SK-N-SH (cell line): ENCODE data around the gene UGT1A10. TPM values are rescaled to one million over a fixed set of nuclear protein-coding genes. Genes with fewer than 3 reads are reported as not detected.

ENCODE experiments used
- CTCF ChIA-PET: fragments of 300-600, 350-600 bp; formaldehyde crosslinking; extraction: SDS; loops from one replicate; lab custom pipeline; 2021; lab: Yijun Ruan, JAX
- POLR2A ChIA-PET: fragments of 350-600 bp; sonication (Branson Sonifier 250); formaldehyde crosslinking; extraction: SDS; loops from one replicate; lab custom pipeline; 2020; ENCODE audit warnings: antibody characterized with exemption, inconsistent platforms; lab: Yijun Ruan, JAX
- DNase-seq: peaks from one replicate; pipeline ENCODE4 v3.0.0; 2012
- H2AFZ ChIP-seq: fragments of 200-600 bp; sonication (generic); 2 replicates; pipeline ENCODE4 v1.8.1; 2016; ENCODE audit warnings: antibody characterized with exemption, mild to moderate bottlenecking, low read depth
- H3F3A ChIP-seq: fragments of 200-600 bp; sonication (generic); replicated peaks from 2 replicates; pipeline ENCODE3; 2016; ENCODE audit warnings: antibody characterized with exemption, mild to moderate bottlenecking; ENCODE audit not compliant: insufficient read depth
- H3K27ac ChIP-seq, 2 experiments: fragments of 200-500 bp in 1 of 2; fragments of 200-600 bp in 1 of 2; sonication (Bioruptor generic) in 1 of 2; sonication (generic), shearing (Covaris generic) in 1 of 2; 2 replicates each; pipeline versions ENCODE4 v1.5.1 to v1.6.1; 2014 to 2016; ENCODE audit warnings: low read depth in 2 of 2, inconsistent platforms in 1 of 2, low read length in 1 of 2, mild to moderate bottlenecking in 1 of 2, mixed read lengths in 1 of 2
- H3K27me3 ChIP-seq: fragments of 200-600 bp; sonication (generic), shearing (Covaris generic); 2 replicates; pipeline ENCODE4 v1.6.1; 2016; ENCODE audit warnings: mixed run types; ENCODE audit not compliant: insufficient read depth
- H3K36me3 ChIP-seq, 2 experiments: fragments of 200-500 bp in 1 of 2; fragments of 200-600 bp in 1 of 2; sonication (Bioruptor generic) in 1 of 2; sonication (generic) in 1 of 2; replicated peaks in 1 of 2; 2 replicates each; pipeline versions ENCODE3 to v1.5.1; 2014 to 2016; ENCODE audit warnings: low read length in 1 of 2, mild to moderate bottlenecking in 1 of 2; ENCODE audit not compliant: insufficient read depth in 2 of 2, control insufficient read depth in 1 of 2
- H3K4me1 ChIP-seq, 2 experiments: fragments of 200-500 bp in 1 of 2; fragments of 200-600 bp in 1 of 2; sonication (Bioruptor generic) in 1 of 2; sonication (generic), shearing (Covaris generic) in 1 of 2; 2 replicates each; pipeline versions ENCODE4 v1.5.1 to v1.6.1; 2014 to 2016; ENCODE audit warnings: low read depth in 1 of 2, low read length in 1 of 2, mixed run types in 1 of 2; ENCODE audit not compliant: insufficient read depth in 2 of 2, control insufficient read depth in 1 of 2
- H3K4me2 ChIP-seq: fragments of 200-600 bp; sonication (generic), shearing (Covaris generic); 2 replicates; pipeline ENCODE4 v1.6.1; 2017; ENCODE audit warnings: mixed run types
- H3K4me3 ChIP-seq, 2 experiments: fragments of 200-500 bp in 1 of 2; fragments of 200-600 bp in 1 of 2; sonication (Bioruptor generic) in 1 of 2; sonication (generic), shearing (Covaris generic) in 1 of 2; 2 replicates each; pipeline versions ENCODE4 v1.5.1 to v1.8.1; 2014 to 2016; ENCODE audit warnings: low read depth in 2 of 2, inconsistent platforms in 1 of 2, low read length in 1 of 2, mild to moderate bottlenecking in 1 of 2, mixed read lengths in 1 of 2, moderate library complexity in 1 of 2
- H3K79me2 ChIP-seq: fragments of 200-600 bp; sonication (generic); 2 replicates; pipeline ENCODE4 v1.8.1; 2017; ENCODE audit warnings: mild to moderate bottlenecking; ENCODE audit not compliant: insufficient read depth
- H3K9ac ChIP-seq: fragments of 200-600 bp; sonication (generic); 2 replicates; pipeline ENCODE4 v1.6.1; 2017; ENCODE audit warnings: mixed run types
- H3K9me2 ChIP-seq: fragments of 200-600 bp; sonication (generic); 2 replicates; pipeline ENCODE4 v1.6.1; 2017; ENCODE audit warnings: mixed run types
- H3K9me3 ChIP-seq: fragments of 200-600 bp; sonication (generic); 2 replicates; pipeline ENCODE4 v1.6.1; 2017; ENCODE audit warnings: mixed run types, mild to moderate bottlenecking, moderate library complexity
- H4K20me1 ChIP-seq: fragments of 200-600 bp; sonication (generic); 2 replicates; pipeline ENCODE4 v1.6.1; 2017; ENCODE audit warnings: mild to moderate bottlenecking, mixed run types; ENCODE audit not compliant: insufficient read depth
- CHD2 ChIP-seq: fragments of 150-350 bp; IDR thresholded peaks from 2 replicates; pipeline ENCODE4 v1.6.1; 2018; ENCODE audit warnings: low read length; ENCODE audit not compliant: partially characterized antibody
- ELF1 ChIP-seq: IDR thresholded peaks from 2 replicates; pipeline ENCODE4 v1.4.0; 2012
- FOSL2 ChIP-seq: IDR thresholded peaks from 2 replicates; pipeline ENCODE4 v1.4.0; 2012; ENCODE audit warnings: low read depth, mild to moderate bottlenecking, moderate library complexity, borderline replicate concordance
- FOXJ3 ChIP-seq: sonication (generic); formaldehyde crosslinking; IDR thresholded peaks from 2 replicates; pipeline ENCODE4 v1.5.1; 2020; ENCODE audit warnings: mild to moderate bottlenecking, missing genetic modification reagents
- FOXM1 ChIP-seq: IDR thresholded peaks from 2 replicates; pipeline ENCODE4 v1.4.0; 2012; ENCODE audit warnings: low read depth, mild to moderate bottlenecking
- GABPA ChIP-seq: IDR thresholded peaks from 2 replicates; pipeline ENCODE4 v1.4.0; 2012; ENCODE audit warnings: low read depth, mild to moderate bottlenecking
- MEF2A ChIP-seq: IDR thresholded peaks from 2 replicates; pipeline ENCODE4 v1.4.0; 2012; ENCODE audit warnings: low read depth, borderline replicate concordance
- MXI1 ChIP-seq: IDR thresholded peaks from 2 replicates; pipeline ENCODE4 v1.6.1; 2012; ENCODE audit warnings: mild to moderate bottlenecking, low read depth, low read length, improper control_type of control experiment
- NRF1 ChIP-seq: IDR thresholded peaks from 2 replicates; pipeline ENCODE4 v1.6.1; 2012; ENCODE audit warnings: low read depth, mild to moderate bottlenecking, low read length
- RXRA ChIP-seq: IDR thresholded peaks from 2 replicates; pipeline ENCODE4 v1.4.0; 2012; ENCODE audit warnings: low read depth, mild to moderate bottlenecking, borderline replicate concordance
- SMC3 ChIP-seq: IDR thresholded peaks from 2 replicates; pipeline ENCODE4 v1.6.1; 2012; ENCODE audit warnings: low read depth, low read length, improper control_type of control experiment
- TCF12 ChIP-seq: IDR thresholded peaks from 2 replicates; pipeline ENCODE4 v1.4.0; 2012
- TEAD4 ChIP-seq: IDR thresholded peaks from 2 replicates; pipeline ENCODE4 v1.4.0; 2012; ENCODE audit warnings: mild to moderate bottlenecking, borderline replicate concordance; ENCODE audit not compliant: insufficient read depth
- YY1 ChIP-seq: IDR thresholded peaks from 2 replicates; pipeline ENCODE4 v1.4.0; 2012; ENCODE audit warnings: low read depth, mild to moderate bottlenecking
- WGBS: methylation state at CpG from one replicate; pipeline ENCODE4 v1.1.6; 2017; ENCODE audit warnings: low lambda C conversion rate; 5-methylcytosine and 5-hydroxymethylcytosine counted together
- polyA plus RNA-seq, 3 experiments: library from polyadenylated mRNA; depleted of rRNA; stranded (reverse); fragments of >200 nt; gene quantifications; 2 replicates each; pipeline ENCODE4 v1.2.3, GENCODE V29; 2012
- TF ChIP-seq, protein P1 (sequence below): IDR thresholded peaks from 2 replicates; pipeline ENCODE4 v1.4.0; 2012; ENCODE audit warnings: low read depth, borderline replicate concordance
- TF ChIP-seq, protein P2 (sequence below): IDR thresholded peaks from 2 replicates; pipeline ENCODE4 v1.6.1; 2012; ENCODE audit warnings: mild to moderate bottlenecking, low read depth, low read length, moderate library complexity
- TF ChIP-seq, protein P3 (sequence below): IDR thresholded peaks from 2 replicates; pipeline ENCODE4; 2012
- TF ChIP-seq, protein P4 (sequence below): fragments of 150-350 bp; IDR thresholded peaks from 2 replicates; pipeline ENCODE4 v1.6.1; 2017; ENCODE audit warnings: antibody characterized with exemption, low read length, low read depth, borderline replicate concordance
- TF ChIP-seq, protein P5 (sequence below): fragments of 200-600 bp; sonication (generic); IDR thresholded peaks from 2 replicates; pipeline ENCODE4 v1.6.1; 2017; ENCODE audit warnings: antibody characterized with exemption, mild to moderate bottlenecking, moderate library complexity

Gene UGT1A10
- polyA plus RNA-seq, 1 of the 3 experiments (the other 2 are of a cell fraction), result not detected

DNA sequence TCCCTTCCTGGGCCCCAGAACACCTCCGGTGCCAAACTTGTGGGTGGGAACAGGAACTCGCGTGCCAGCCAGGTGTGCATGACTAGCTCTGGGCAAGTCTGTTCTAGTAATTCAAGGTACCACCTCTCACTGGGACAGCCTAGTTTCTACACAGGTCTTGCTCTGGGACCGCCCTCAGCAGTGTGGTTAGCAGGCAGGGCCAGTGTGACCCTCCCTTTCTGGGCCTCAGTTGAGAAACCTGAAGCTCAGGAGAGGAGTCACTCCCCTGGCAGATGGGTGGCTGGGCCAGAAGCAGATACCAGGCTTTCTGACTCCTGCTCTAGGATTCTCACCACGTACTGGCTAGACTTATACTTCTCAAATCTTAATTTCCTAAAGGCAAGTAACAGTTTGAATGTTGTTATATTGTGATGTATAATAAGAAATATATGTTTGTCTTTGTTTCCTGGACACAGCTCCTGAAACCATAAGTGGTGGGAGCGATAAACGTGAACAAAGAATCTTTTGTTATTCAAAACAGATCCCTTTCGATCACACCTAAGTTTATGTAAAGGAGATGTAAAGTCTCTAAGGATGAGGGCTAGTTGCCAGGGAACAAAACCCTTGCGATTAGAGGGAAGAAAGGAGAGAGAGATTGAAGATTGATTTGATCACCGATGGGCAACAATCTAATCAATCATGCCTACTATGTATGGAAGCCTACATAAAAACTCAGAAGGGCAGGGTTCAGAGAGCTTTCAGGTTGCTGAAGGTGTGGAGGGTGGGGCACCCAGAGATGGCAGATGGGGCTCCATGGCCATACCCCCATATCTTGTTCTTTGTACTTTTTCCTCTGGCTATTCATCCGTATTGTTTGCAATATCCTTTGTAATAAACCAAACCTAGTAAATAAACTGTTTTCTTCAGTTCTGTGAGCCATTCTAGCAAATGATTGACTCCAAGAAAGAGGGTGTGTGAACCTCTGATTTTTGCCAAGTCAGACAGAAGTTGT is 55.5 kb downstream of the UGT1A10 start:
- Histone ChIP-seq H3F3A (no peaks in the 10 kb centered on the region), H2AFZ (no peak overlapping the region), H3K27ac (no peak overlapping the region), H3K9me2 (no peaks in the 10 kb centered on the region), H3K9me3 (no peaks in the 10 kb centered on the region), H3K4me3 (no peak overlapping the region), H3K27me3 (no peaks in the 10 kb centered on the region), H4K20me1 (no peaks in the 10 kb centered on the region), H3K36me3 (no peaks in the 10 kb centered on the region), H3K4me1 (no peaks in the 10 kb centered on the region)
- ChIA-PET CTCF (interaction anchor here (1.1 kb wide), 1 partner anchor 20 kb away, joined by 4 read pairs; no protein-coding TSS in a partner anchor), POLR2A (interaction anchor here (0.8 kb wide), 1 partner anchor 24 kb away, joined by 3 read pairs; no protein-coding TSS in a partner anchor)
- no peak for DNase-seq
- 70% methylated on average over 7 of the region's 11 CpGs for WGBS
- no peak for TF ChIP-seq FOXM1
- no peak for TF ChIP-seq ELF1
- no peak for TF ChIP-seq MXI1
- no peak for TF ChIP-seq NRF1
- no peak for TF ChIP-seq YY1
- TF ChIP-seq FOXJ3 (CRISPR knock-in tag), result no peak
- no peak for TF ChIP-seq MEF2A
- TF ChIP-seq GABPA, result no peak
- no peak for TF ChIP-seq TEAD4
- TF ChIP-seq RXRA, result no peak
- no peak for TF ChIP-seq CHD2
- TF ChIP-seq, protein P1, sequence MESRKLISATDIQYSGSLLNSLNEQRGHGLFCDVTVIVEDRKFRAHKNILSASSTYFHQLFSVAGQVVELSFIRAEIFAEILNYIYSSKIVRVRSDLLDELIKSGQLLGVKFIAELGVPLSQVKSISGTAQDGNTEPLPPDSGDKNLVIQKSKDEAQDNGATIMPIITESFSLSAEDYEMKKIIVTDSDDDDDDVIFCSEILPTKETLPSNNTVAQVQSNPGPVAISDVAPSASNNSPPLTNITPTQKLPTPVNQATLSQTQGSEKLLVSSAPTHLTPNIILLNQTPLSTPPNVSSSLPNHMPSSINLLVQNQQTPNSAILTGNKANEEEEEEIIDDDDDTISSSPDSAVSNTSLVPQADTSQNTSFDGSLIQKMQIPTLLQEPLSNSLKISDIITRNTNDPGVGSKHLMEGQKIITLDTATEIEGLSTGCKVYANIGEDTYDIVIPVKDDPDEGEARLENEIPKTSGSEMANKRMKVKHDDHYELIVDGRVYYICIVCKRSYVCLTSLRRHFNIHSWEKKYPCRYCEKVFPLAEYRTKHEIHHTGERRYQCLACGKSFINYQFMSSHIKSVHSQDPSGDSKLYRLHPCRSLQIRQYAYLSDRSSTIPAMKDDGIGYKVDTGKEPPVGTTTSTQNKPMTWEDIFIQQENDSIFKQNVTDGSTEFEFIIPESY, result no peak
- TF ChIP-seq TCF12, result no peak
- TF ChIP-seq, protein P2, sequence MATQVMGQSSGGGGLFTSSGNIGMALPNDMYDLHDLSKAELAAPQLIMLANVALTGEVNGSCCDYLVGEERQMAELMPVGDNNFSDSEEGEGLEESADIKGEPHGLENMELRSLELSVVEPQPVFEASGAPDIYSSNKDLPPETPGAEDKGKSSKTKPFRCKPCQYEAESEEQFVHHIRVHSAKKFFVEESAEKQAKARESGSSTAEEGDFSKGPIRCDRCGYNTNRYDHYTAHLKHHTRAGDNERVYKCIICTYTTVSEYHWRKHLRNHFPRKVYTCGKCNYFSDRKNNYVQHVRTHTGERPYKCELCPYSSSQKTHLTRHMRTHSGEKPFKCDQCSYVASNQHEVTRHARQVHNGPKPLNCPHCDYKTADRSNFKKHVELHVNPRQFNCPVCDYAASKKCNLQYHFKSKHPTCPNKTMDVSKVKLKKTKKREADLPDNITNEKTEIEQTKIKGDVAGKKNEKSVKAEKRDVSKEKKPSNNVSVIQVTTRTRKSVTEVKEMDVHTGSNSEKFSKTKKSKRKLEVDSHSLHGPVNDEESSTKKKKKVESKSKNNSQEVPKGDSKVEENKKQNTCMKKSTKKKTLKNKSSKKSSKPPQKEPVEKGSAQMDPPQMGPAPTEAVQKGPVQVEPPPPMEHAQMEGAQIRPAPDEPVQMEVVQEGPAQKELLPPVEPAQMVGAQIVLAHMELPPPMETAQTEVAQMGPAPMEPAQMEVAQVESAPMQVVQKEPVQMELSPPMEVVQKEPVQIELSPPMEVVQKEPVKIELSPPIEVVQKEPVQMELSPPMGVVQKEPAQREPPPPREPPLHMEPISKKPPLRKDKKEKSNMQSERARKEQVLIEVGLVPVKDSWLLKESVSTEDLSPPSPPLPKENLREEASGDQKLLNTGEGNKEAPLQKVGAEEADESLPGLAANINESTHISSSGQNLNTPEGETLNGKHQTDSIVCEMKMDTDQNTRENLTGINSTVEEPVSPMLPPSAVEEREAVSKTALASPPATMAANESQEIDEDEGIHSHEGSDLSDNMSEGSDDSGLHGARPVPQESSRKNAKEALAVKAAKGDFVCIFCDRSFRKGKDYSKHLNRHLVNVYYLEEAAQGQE, result no peak
- TF ChIP-seq SMC3, result no peak
- TF ChIP-seq, protein P3, sequence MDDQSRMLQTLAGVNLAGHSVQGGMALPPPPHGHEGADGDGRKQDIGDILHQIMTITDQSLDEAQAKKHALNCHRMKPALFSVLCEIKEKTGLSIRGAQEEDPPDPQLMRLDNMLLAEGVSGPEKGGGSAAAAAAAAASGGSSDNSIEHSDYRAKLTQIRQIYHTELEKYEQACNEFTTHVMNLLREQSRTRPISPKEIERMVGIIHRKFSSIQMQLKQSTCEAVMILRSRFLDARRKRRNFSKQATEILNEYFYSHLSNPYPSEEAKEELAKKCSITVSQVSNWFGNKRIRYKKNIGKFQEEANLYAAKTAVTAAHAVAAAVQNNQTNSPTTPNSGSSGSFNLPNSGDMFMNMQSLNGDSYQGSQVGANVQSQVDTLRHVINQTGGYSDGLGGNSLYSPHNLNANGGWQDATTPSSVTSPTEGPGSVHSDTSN, result no peak
- TF ChIP-seq, protein P4, sequence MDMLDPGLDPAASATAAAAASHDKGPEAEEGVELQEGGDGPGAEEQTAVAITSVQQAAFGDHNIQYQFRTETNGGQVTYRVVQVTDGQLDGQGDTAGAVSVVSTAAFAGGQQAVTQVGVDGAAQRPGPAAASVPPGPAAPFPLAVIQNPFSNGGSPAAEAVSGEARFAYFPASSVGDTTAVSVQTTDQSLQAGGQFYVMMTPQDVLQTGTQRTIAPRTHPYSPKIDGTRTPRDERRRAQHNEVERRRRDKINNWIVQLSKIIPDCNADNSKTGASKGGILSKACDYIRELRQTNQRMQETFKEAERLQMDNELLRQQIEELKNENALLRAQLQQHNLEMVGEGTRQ, result no peak
- TF ChIP-seq FOSL2, result no peak
- TF ChIP-seq, protein P5, sequence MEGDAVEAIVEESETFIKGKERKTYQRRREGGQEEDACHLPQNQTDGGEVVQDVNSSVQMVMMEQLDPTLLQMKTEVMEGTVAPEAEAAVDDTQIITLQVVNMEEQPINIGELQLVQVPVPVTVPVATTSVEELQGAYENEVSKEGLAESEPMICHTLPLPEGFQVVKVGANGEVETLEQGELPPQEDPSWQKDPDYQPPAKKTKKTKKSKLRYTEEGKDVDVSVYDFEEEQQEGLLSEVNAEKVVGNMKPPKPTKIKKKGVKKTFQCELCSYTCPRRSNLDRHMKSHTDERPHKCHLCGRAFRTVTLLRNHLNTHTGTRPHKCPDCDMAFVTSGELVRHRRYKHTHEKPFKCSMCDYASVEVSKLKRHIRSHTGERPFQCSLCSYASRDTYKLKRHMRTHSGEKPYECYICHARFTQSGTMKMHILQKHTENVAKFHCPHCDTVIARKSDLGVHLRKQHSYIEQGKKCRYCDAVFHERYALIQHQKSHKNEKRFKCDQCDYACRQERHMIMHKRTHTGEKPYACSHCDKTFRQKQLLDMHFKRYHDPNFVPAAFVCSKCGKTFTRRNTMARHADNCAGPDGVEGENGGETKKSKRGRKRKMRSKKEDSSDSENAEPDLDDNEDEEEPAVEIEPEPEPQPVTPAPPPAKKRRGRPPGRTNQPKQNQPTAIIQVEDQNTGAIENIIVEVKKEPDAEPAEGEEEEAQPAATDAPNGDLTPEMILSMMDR, result no peak
- TF ChIP-seq, all 33 proteins: peak for 0
- no peaks in the 10 kb centered on the region for H3K79me2 ChIP-seq
- H3K4me2 ChIP-seq, result no peak overlapping the region
- no peak overlapping the region for H3K9ac ChIP-seq
